Fibroblast of villous mesenchyme (primary cell): Measurements from ENCODE around the gene PCARE. TPM values are rescaled to one million over a fixed set of nuclear protein-coding genes. Genes with fewer than 3 reads are reported as not detected.
"Not testable (repeated sequence)": the region's sequence is repeated elsewhere in the genome, so short reads cannot be mapped to it uniquely, and the experiment has no call there.

Source experiments
- DNase-seq: peaks from one replicate; pipeline ENCODE4 v3.0.0-alpha.2; 2010; ENCODE audit warnings: low read depth
- H3K4me3 ChIP-seq: 2 replicates; pipeline ENCODE4 v1.5.1; 2011; ENCODE audit warnings: low read depth, mild to moderate bottlenecking, low read length
- total RNA-seq: library from RNA; depleted of rRNA; stranded (reverse); fragments of >200 nt; gene quantifications from 2 replicates; pipeline ENCODE4 v1.2.3, GENCODE V29; 2012
- TF ChIP-seq, protein P1 (sequence below): IDR thresholded peaks from 2 replicates; pipeline ENCODE4 v1.5.1; 2012; ENCODE audit warnings: low read depth, mild to moderate bottlenecking, low read length; ENCODE audit not compliant: insufficient read depth

Gene PCARE
- total RNA-seq, 1 donor, result not detected

DNA sequence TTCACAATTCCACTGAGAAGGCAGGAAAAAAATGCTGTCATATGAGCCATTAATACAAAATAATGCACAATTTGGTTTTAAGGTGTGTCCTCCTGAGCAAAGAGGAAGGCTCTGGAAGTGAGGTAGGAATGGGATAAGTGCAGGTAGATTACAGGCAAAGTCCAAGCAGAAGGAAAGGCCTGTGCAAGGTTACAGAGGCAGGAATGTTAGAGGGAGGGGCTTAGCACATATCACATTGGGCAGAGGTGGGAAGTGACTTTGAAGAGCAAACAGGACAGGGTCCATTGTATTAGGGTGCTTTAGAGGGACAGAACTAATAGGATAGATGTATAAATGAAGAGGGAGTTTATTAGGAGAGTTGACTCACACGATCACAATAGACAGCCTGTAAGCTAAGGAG, 26.2 kb upstream of the PCARE start:
- no peak for DNase-seq
- no peak overlapping the region for H3K4me3 ChIP-seq
- TF ChIP-seq, protein P1, sequence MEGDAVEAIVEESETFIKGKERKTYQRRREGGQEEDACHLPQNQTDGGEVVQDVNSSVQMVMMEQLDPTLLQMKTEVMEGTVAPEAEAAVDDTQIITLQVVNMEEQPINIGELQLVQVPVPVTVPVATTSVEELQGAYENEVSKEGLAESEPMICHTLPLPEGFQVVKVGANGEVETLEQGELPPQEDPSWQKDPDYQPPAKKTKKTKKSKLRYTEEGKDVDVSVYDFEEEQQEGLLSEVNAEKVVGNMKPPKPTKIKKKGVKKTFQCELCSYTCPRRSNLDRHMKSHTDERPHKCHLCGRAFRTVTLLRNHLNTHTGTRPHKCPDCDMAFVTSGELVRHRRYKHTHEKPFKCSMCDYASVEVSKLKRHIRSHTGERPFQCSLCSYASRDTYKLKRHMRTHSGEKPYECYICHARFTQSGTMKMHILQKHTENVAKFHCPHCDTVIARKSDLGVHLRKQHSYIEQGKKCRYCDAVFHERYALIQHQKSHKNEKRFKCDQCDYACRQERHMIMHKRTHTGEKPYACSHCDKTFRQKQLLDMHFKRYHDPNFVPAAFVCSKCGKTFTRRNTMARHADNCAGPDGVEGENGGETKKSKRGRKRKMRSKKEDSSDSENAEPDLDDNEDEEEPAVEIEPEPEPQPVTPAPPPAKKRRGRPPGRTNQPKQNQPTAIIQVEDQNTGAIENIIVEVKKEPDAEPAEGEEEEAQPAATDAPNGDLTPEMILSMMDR, result no peak

DNA sequence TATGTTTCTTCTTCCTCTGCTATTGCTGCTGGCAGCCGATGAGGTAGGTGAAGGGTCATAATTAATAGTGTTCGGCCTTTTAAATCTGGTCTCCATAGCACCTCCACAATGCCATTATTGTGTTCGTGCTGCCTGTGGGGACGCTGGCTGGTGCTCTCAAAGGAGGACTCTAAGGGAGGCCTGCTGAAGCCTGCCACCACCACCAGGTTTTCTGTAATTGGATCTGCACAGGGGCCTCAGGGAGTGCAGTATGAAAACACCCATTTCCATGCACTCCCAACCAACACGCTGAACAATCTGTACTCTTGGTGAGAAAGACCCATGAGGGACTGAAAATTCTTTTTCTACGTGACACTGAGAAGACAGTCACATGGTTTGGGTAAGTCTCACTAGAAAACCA, 23.2 kb upstream of the PCARE start:
- DNase-seq, result no peak
- H3K4me3 ChIP-seq, result no peak overlapping the region
- TF ChIP-seq, protein P1, result no peak

DNA sequence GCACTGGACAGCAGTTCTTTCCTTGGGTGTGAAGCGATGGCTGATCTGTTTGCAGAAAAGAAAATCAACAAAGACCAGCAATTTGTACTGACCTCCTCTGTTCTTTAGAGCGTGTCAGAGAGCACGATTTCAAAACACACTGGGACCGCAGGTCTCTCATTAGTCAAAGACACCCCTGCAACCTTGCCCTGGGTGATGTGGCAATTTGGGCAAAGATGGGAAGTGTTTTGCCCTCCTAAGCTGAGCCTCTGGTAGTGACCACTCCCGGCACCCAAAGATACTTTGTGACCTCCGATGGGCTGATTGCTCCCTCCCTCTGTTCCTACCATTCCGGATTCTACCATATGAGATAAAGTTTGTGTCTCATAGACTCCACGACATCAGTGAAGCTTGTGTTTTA, 22.6 kb upstream of the PCARE start:
- no peak for DNase-seq
- TF ChIP-seq, protein P1, result no peak
- no peak overlapping the region for H3K4me3 ChIP-seq

DNA sequence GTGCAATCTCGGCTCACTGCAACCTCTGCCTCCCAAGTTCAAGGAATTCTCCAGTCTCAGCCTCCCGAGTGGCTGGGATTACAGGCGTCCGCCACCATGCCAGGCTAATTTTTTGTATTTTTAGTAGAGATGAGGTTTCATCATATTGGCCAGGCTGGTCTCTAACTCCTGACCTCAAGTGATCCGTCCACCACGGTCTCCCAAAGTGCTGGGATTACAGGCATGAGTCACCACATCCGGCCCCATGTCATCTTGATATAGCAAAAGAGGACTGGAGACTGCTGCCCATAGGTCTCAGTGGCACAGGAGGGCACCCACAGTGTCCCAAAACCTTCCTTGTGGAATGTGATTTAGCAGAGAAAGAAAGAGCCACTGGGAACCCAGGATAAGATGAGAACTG, 16.0 kb upstream of the PCARE start:
- peak; percentile 38 for DNase-seq
- not testable (repeated sequence) for H3K4me3 ChIP-seq

DNA sequence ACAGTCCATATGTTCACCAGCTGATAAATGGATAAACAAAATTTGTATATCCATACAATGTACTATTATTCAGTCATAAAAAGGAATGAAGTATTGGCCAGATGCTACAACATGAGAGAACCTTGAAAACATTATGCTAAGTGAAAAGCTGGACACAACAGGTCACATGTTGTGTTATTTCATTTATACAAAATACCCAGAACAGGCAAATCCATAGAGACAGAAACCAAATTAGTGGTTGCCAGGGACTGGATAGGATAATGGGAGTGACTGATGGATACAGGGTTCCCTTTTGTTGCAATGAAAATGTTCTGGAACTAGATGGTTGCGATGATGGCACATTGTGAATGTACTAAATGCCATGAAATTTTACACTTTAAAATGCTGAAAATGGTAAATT, 10.2 kb upstream of the PCARE start:
- DNase-seq, result no peak
- H3K4me3 ChIP-seq, result no peak overlapping the region
- TF ChIP-seq, protein P1, result no peak

DNA sequence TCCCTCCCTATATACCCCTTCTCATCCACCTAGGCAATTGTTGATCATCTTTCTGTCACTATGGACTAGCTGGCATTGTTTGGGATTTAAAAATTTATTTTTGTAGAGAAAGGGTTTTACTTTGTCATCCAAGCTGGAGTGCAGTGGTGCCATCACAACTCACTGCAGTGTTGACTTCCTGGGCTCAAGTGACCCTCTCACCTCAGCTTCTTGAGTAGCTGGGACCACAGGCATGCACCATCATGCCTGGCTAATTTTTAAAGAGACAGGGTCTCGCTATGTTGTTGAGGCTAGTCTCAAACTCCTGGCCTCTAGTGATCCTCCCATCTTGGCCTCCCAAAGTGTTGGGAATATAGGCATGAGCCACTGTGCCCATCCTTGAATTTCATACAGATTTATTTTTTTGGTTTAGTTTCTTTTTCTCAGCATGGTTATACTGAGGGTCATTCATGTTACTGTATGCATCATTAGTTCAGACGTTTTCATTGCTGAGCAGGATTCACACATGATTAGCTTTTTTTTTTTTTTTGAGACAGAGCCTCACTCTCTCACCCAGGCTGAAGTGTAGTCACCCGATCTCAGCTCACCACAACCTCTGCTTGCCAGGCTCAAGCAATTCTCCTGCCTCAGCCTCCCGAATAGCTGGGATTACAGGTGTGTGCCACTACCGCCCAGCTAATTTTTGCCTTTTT, 8.6 kb upstream of the PCARE start:
- H3K4me3 ChIP-seq, result no peak overlapping the region
- TF ChIP-seq, protein P1, result no peak
- no peak for DNase-seq

DNA sequence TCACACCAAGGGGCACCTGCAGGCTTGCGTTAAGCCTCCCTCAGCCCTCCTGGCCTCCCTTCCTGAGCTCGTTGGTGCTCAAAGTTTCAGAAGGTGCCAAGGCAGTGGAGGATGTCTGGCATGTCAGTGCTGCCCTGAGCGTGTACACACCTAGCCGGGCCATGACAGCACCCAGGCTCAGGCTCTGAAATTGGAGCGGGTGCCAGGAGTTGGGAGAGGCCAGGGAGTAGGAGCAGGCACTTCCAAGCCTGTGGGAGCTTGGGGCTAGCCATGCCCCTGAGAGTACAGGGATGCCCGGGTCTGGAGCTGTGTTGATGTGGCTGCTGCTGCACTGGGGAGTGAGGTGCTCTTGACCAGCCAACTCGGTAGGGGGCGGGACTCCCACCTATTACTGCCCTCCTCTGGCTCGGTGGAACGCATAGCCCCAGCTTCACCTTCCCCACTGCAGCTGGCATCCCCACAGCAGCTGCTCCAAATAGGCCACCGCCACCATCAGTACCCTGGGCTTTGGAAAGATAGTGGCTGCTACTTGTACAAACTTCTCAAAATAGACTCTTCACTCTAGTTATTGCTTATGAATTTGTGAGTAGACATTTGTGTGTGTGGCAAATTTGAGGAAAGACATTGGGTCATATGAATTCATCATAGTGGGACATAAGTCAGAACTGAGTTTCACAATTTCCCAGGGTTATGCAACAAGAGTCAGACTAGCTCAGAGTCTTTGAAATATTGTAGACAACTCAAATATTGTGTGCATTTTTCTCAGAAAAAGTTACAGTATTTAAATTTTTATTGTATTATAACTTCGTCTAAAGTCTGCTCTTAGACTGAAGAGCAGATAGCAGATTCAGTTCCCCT, 6.8 kb upstream of the PCARE start:
- H3K4me3 ChIP-seq, result no peak overlapping the region
- TF ChIP-seq, protein P1, result no peak
- DNase-seq, result peak; percentile 36
